ENCODE data around the gene SLC1A1.
"Not testable (repeated sequence)": the region's sequence is repeated elsewhere in the genome, so short reads cannot be mapped to it uniquely, and the experiment has no call there.

DNA sequence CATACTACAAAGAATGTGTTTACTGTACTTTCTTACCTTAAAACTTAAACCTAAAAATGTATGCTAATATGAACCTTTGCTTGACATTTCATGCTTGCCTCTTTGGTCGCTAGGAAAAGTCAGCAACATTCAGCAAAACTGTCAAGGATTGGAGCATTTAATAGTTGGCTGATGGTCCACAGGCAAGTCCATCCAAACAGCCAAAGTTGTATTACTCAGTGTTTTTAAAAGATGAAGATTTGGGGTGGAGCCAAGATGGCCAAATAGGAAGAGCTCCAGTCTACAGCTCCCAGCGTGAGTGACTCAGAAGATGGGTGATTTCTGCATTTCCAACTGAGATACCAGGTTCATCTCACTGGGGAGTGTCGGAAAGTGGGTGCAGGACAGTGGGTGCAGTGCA, 40.6 kb downstream of the SLC1A1 start:
- TF ChIP-seq, protein P1, sequence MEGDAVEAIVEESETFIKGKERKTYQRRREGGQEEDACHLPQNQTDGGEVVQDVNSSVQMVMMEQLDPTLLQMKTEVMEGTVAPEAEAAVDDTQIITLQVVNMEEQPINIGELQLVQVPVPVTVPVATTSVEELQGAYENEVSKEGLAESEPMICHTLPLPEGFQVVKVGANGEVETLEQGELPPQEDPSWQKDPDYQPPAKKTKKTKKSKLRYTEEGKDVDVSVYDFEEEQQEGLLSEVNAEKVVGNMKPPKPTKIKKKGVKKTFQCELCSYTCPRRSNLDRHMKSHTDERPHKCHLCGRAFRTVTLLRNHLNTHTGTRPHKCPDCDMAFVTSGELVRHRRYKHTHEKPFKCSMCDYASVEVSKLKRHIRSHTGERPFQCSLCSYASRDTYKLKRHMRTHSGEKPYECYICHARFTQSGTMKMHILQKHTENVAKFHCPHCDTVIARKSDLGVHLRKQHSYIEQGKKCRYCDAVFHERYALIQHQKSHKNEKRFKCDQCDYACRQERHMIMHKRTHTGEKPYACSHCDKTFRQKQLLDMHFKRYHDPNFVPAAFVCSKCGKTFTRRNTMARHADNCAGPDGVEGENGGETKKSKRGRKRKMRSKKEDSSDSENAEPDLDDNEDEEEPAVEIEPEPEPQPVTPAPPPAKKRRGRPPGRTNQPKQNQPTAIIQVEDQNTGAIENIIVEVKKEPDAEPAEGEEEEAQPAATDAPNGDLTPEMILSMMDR (IDR thresholded peaks at IDR 0.05), result not testable (repeated sequence)
- TF ChIP-seq EP300, POLR2A (IDR thresholded peaks at IDR 0.05): not testable (repeated sequence)

Measured in gastroesophageal sphincter (tissue), 3 donors.